Upper lobe of left lung (tissue), 6 donors: Measurements from ENCODE around the gene VOPP1. TPM values are rescaled to one million over a fixed set of nuclear protein-coding genes. Genes with fewer than 3 reads are reported as not detected.

Source experiments
- ATAC-seq, 2 donors: fragments of 200-7000 bp; cut with Tn5 transposase; one replicate each; pipeline ENCODE4 v1.9.1; 2022; ENCODE audit warnings: mild to moderate bottlenecking in 2 of 2, moderate library complexity in 2 of 2; ENCODE audit not compliant: low FRiP score in 2 of 2
- DNase-seq, 2 donors: peaks; one replicate each; pipeline ENCODE4 v3.0.0-alpha.2; 2019 to 2020
- H3K27ac ChIP-seq, 4 donors: fragments of 200-600 bp; sonication (generic); one replicate each; pipeline ENCODE4 v1.5.1; 2016 to 2019
- H3K27me3 ChIP-seq, 4 donors: fragments of 200-600 bp; sonication (generic); one replicate each; pipeline ENCODE4 v1.5.1; 2017 to 2019
- H3K36me3 ChIP-seq, 4 donors: fragments of 200-600 bp; sonication (generic); one replicate each; pipeline ENCODE4 v1.5.1; 2016 to 2019
- H3K4me1 ChIP-seq, 4 donors: fragments of 200-600 bp; sonication (generic); one replicate each; pipeline ENCODE4 v1.5.1; 2018 to 2019
- H3K4me3 ChIP-seq, 4 donors: fragments of 200-600 bp; sonication (generic); one replicate each; pipeline ENCODE4 v1.5.1; 2017 to 2019; ENCODE audit warnings: mild to moderate bottlenecking in 2 of 4, moderate library complexity in 1 of 4
- H3K9me3 ChIP-seq, 4 donors: fragments of 200-600 bp; sonication (generic); one replicate each; pipeline ENCODE4 v1.5.1; 2018 to 2019
- EP300 ChIP-seq, 4 donors: sonication (generic); formaldehyde crosslinking; IDR thresholded peaks; one replicate each; pipeline ENCODE4 v1.5.1; 2017; ENCODE audit warnings: antibody characterized with exemption in 4 of 4, control low read depth in 2 of 4
- POLR2A ChIP-seq, 4 donors: fragments of 450-650 bp; IDR thresholded peaks; one replicate each; pipeline ENCODE4 v1.5.1; 2016 to 2017; ENCODE audit warnings: antibody characterized with exemption in 4 of 4, mild to moderate bottlenecking in 2 of 4
- POLR2AphosphoS5 ChIP-seq, 2 donors: sonication (generic); formaldehyde crosslinking; IDR thresholded peaks; one replicate each; pipeline ENCODE4 v1.5.1; 2017; ENCODE audit warnings: antibody characterized with exemption in 2 of 2
- WGBS, 2 donors: methylation state at CpG; one replicate each; pipeline ENCODE4 v1.1.5; 2017 to 2018; 5-methylcytosine and 5-hydroxymethylcytosine counted together
- total RNA-seq, 6 donors: library from RNA; depleted of rRNA in 4 of 6; stranded (reverse); fragments of >200 nt in 4 of 6; gene quantifications; one replicate each; pipeline versions ENCODE4 v1.1.0 to v1.2.1, GENCODE V29; 2016 to 2021
- TF ChIP-seq, protein P1 (sequence below), 6 experiments: fragments of 450-650 bp in 4 of 6; fragments of 200-600 bp in 2 of 6; sonication (generic) in 2 of 6; IDR thresholded peaks; one replicate each; pipeline ENCODE4 v1.5.1; 2016 to 2019; ENCODE audit warnings: antibody characterized with exemption in 6 of 6
- donor health status: DM: no; HTN: no; CAD: no; lungs with moderate emphysema.
- donor health status: DM: no; HTN: yes; CAD: no; lungs with severe emphysema.

VOPP1 gene
- total RNA-seq, 6 donors from 2014 or later, result 27.2 to 67.6 (median 45.0) TPM

DNA sequence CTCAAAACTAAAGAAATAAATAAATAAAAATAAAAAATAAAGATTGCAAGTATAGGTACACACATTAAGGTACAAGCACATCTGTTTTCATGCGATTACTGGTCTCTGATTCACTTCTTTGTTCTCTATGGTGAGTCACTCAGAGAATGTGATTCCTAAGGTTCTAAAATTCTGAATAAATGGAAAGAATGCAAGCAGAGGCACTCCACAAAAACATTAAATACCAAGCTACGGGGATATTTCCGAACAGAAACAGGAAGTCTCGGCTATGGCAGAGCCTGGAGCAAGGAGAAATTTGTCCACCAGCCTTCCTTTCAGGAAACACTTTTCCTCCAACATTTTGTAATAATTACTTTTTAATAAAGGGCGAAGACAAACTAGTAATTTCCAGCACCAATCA is 1.4 kb downstream of the VOPP1 start:
- peak overlapping the region in 3 of 4 donors; percentile 93 to 97 (median 95) for H3K4me3 ChIP-seq
- TF ChIP-seq EP300 (IDR thresholded peaks at IDR 0.05), result no peak
- no peak for TF ChIP-seq POLR2AphosphoS5 (IDR thresholded peaks at IDR 0.05)
- TF ChIP-seq, protein P1, sequence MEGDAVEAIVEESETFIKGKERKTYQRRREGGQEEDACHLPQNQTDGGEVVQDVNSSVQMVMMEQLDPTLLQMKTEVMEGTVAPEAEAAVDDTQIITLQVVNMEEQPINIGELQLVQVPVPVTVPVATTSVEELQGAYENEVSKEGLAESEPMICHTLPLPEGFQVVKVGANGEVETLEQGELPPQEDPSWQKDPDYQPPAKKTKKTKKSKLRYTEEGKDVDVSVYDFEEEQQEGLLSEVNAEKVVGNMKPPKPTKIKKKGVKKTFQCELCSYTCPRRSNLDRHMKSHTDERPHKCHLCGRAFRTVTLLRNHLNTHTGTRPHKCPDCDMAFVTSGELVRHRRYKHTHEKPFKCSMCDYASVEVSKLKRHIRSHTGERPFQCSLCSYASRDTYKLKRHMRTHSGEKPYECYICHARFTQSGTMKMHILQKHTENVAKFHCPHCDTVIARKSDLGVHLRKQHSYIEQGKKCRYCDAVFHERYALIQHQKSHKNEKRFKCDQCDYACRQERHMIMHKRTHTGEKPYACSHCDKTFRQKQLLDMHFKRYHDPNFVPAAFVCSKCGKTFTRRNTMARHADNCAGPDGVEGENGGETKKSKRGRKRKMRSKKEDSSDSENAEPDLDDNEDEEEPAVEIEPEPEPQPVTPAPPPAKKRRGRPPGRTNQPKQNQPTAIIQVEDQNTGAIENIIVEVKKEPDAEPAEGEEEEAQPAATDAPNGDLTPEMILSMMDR (IDR thresholded peaks at IDR 0.05), result no peak
- no peak for TF ChIP-seq POLR2A (IDR thresholded peaks at IDR 0.05)
- WGBS, 2 donors, result 20 to 22% methylated on average over 5 of the region's 5 CpGs
- ATAC-seq, result no peak
- no peaks in the 10 kb centered on the region for H3K36me3 ChIP-seq
- H3K4me1 ChIP-seq, result peaks cover 20 to 51% (median 42%) of the 10 kb centered on the region in 4 donors
- H3K9me3 ChIP-seq, result no peaks in the 10 kb centered on the region
- no peak for DNase-seq
- H3K27me3 ChIP-seq, result no peaks in the 10 kb centered on the region
- H3K27ac ChIP-seq, result peak overlapping the region; percentile 89 to 95 (median 92)

DNA sequence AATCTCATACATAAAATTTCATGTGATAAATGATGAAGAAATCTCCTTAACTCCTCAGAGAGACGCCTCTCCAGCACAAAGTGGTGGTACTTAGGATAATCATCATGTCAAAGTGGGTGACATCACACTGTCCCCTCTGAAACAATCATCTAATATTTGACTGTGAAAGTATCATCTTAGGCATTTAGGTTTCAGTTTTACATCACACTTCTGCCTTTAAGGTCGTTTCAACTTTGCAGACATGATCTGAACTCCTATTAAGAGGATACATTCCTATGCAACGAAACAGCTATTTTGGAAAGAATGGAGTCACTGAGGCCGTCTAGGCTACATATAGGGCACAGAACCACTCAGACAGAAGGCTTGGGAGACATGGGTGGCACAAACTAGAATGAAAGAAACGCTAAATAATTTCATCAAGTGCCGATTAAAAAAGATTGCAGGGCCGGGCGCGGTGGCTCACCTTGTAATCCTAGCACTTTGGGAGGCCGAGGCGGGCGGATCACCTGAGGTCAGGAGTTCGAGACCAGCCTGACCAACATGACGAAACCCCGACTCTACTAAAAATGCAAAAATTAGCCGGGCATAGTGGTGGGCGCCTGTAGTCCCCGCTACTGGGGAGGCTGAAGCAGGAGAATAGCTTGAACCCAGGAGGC is 2.0 kb downstream of the VOPP1 start:
- Histone ChIP-seq H3K4me3 (peak overlapping the region in 1 of 4 donors; percentile 93), H3K9me3 (no peaks in the 10 kb centered on the region), H3K27ac (peak overlapping the region; percentile 33 to 95 (median 90)), H3K36me3 (no peaks in the 10 kb centered on the region), H3K27me3 (no peaks in the 10 kb centered on the region), H3K4me1 (peaks cover 21 to 56% (median 46%) of the 10 kb centered on the region in 4 donors)
- DNase-seq (no peak), ATAC-seq (no peak)
- 82 to 84% methylated on average over 18 of the region's 18 CpGs for WGBS, 2 donors
- TF ChIP-seq, protein P1 (IDR thresholded peaks at IDR 0.05), result no peak
- TF ChIP-seq POLR2AphosphoS5 (IDR thresholded peaks at IDR 0.05) (no peak), EP300 (IDR thresholded peaks at IDR 0.05) (no peak), POLR2A (IDR thresholded peaks at IDR 0.05) (no peak)

DNA sequence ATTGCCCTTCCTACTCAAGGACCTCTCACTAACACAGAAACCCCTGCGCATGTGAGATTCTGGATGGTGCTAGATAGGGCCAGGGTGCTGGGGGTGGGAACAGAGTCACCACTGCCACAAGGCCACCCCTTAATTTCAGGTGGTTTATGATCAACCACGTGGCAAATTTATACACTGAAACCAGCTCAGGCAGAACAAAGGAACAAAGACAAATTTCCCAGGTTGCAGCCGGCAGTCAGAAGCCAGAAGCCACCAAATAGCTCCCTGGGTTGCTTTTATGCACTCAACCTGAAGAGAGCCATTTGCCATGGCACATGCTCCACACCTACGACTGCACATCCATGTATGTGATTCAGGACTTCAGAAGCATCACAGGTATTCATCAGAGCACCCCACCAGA is 2.5 kb downstream of the VOPP1 start:
- WGBS, 2 donors, result 65 to 76% methylated on average over 4 of the region's 4 CpGs
- ATAC-seq (no peak), DNase-seq (no peak)
- H3K4me3 ChIP-seq, result peak overlapping the region in 1 of 4 donors; percentile 93
- H3K36me3 ChIP-seq, result no peaks in the 10 kb centered on the region
- H3K9me3 ChIP-seq, result no peaks in the 10 kb centered on the region
- TF ChIP-seq POLR2A (IDR thresholded peaks at IDR 0.05), result no peak
- TF ChIP-seq EP300 (IDR thresholded peaks at IDR 0.05), result no peak
- TF ChIP-seq, protein P1 (IDR thresholded peaks at IDR 0.05), result no peak
- H3K27me3 ChIP-seq, result no peaks in the 10 kb centered on the region
- H3K4me1 ChIP-seq, result peaks cover 24 to 56% (median 48%) of the 10 kb centered on the region in 4 donors
- H3K27ac ChIP-seq, result peak overlapping the region in 3 of 4 donors; percentile 33 to 54 (median 36)

DNA sequence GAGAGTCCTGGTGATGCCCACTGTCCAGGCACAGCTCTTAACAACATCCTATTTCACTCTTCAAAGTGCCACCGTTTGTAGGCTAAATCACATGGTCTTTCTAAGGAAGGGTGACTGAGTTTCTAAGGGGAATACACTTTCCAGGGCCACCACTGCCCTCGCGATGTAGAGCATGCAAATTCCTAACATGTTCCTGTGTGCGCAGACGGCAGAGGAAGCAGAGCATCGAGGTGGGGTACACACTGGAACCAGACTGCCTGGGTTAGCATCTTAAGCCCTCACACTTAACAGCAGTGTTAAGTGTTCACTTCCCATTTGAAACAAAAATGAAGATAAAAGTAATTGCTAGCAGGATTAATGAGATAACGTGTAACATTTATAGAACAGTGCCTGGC is 3.0 kb downstream of the VOPP1 start:
- ATAC-seq, result no peak
- TF ChIP-seq, protein P1 (IDR thresholded peaks at IDR 0.05), result no peak
- TF ChIP-seq EP300 (IDR thresholded peaks at IDR 0.05), result no peak
- no peak for TF ChIP-seq POLR2A (IDR thresholded peaks at IDR 0.05)
- no peak for TF ChIP-seq POLR2AphosphoS5 (IDR thresholded peaks at IDR 0.05)
- WGBS, 2 donors, result 40 to 47% methylated on average over 7 of the region's 7 CpGs
- DNase-seq, result no peak
- peaks cover 24 to 54% (median 45%) of the 10 kb centered on the region in 4 donors for H3K4me1 ChIP-seq
- no peaks in the 10 kb centered on the region for H3K36me3 ChIP-seq
- no peak overlapping the region for H3K4me3 ChIP-seq
- peak overlapping the region in 1 of 4 donors; percentile 33 for H3K27ac ChIP-seq
- H3K27me3 ChIP-seq, result no peaks in the 10 kb centered on the region
- no peaks in the 10 kb centered on the region for H3K9me3 ChIP-seq
